ENCODE measurements around the gene CENPB. TPM values are rescaled to one million over a fixed set of nuclear protein-coding genes. Genes with fewer than 3 reads are reported as not detected.

CENPB gene
- total RNA-seq, 4 donors from 2014 or later: 57.0 to 81.4 (median 66.4) TPM

- peaks cover 79% of the 10 kb centered on the region for H3K4me1 ChIP-seq
- H3K27ac ChIP-seq: no peak overlapping the region
- no peaks in the 10 kb centered on the region for H3K27me3 ChIP-seq
- H3K9me3 ChIP-seq: no peaks in the 10 kb centered on the region
- H3K4me3 ChIP-seq: no peak overlapping the region
- TF ChIP-seq CTCF (IDR thresholded peaks at IDR 0.05): no peak
- no peak for TF ChIP-seq POLR2AphosphoS5 (IDR thresholded peaks at IDR 0.05)
- no peak for TF ChIP-seq POLR2A (IDR thresholded peaks at IDR 0.05)
- TF ChIP-seq EP300 (IDR thresholded peaks at IDR 0.05): no peak
- H3K36me3 ChIP-seq: peaks cover 40% of the 10 kb centered on the region
- DNase-seq (ENCODE audit: low spot score in 2 of 2): peak in 1 of 2 donors; percentile 63
- 79% methylated on average over 3 of the region's 3 CpGs for WGBS
Measured at GRCh38 chr20:3798908-3799248, 12.3 kb upstream of the CENPB start.

GRCh38 chr20:3798373-3798768 lies 11.8 kb upstream of the CENPB start:
- DNase-seq (ENCODE audit: low spot score in 2 of 2): peak in 1 of 2 donors; percentile 65
- no peak overlapping the region for H3K27ac ChIP-seq

GRCh38 chr20:3797592-3798372 lies 11.2 kb upstream of the CENPB start:
- Histone ChIP-seq H3K9me3 (no peaks in the 10 kb centered on the region), H3K27ac (peak overlapping the region; percentile 22), H3K27me3 (no peaks in the 10 kb centered on the region), H3K4me3 (peak overlapping the region; percentile 65), H3K36me3 (peaks cover 29% of the 10 kb centered on the region), H3K4me1 (peaks cover 72% of the 10 kb centered on the region)
- 39% methylated on average over 19 of the region's 19 CpGs for WGBS
- DNase-seq (ENCODE audit: low spot score in 2 of 2): peak in 1 of 2 donors; percentile 58
- TF ChIP-seq POLR2A (IDR thresholded peaks at IDR 0.05) (no peak), CTCF (IDR thresholded peaks at IDR 0.05) (no peak), POLR2AphosphoS5 (IDR thresholded peaks at IDR 0.05) (no peak), EP300 (IDR thresholded peaks at IDR 0.05) (no peak)

More at GRCh38 chr20:3798373-3798768, 11.8 kb upstream of the CENPB start:
- H3K27me3 ChIP-seq: no peaks in the 10 kb centered on the region
- 58% methylated on average over 5 of the region's 5 CpGs for WGBS
- H3K36me3 ChIP-seq: peaks cover 35% of the 10 kb centered on the region
- TF ChIP-seq EP300 (IDR thresholded peaks at IDR 0.05) (no peak), POLR2A (IDR thresholded peaks at IDR 0.05) (no peak), CTCF (IDR thresholded peaks at IDR 0.05) (no peak), POLR2AphosphoS5 (IDR thresholded peaks at IDR 0.05) (no peak)
- peaks cover 74% of the 10 kb centered on the region for H3K4me1 ChIP-seq
- no peaks in the 10 kb centered on the region for H3K9me3 ChIP-seq
- peak overlapping the region; percentile 65 for H3K4me3 ChIP-seq

GRCh38 chr20:3797226-3797545 lies 10.6 kb upstream of the CENPB start:
- DNase-seq (ENCODE audit: low spot score in 2 of 2): peak in 1 of 2 donors; percentile 58
- 55% methylated on average over 5 of the region's 5 CpGs for WGBS
- Histone ChIP-seq H3K4me1 (peaks cover 66% of the 10 kb centered on the region), H3K4me3 (peak overlapping the region; percentile 65), H3K36me3 (peaks cover 23% of the 10 kb centered on the region), H3K27ac (peak overlapping the region; percentile 22), H3K9me3 (no peaks in the 10 kb centered on the region), H3K27me3 (no peaks in the 10 kb centered on the region)
- TF ChIP-seq EP300 (IDR thresholded peaks at IDR 0.05): no peak
- TF ChIP-seq POLR2AphosphoS5 (IDR thresholded peaks at IDR 0.05): no peak
- no peak for TF ChIP-seq CTCF (IDR thresholded peaks at IDR 0.05)
- no peak for TF ChIP-seq POLR2A (IDR thresholded peaks at IDR 0.05)

- H3K4me1 ChIP-seq: peaks cover 63% of the 10 kb centered on the region
- 52% methylated on average over 4 of the region's 33 CpGs for WGBS
- H3K27ac ChIP-seq: peak overlapping the region; percentile 94
- H3K4me3 ChIP-seq: peak overlapping the region; percentile 65
- peaks cover 18% of the 10 kb centered on the region for H3K36me3 ChIP-seq
- TF ChIP-seq POLR2AphosphoS5 (IDR thresholded peaks at IDR 0.05): no peak
- TF ChIP-seq EP300 (IDR thresholded peaks at IDR 0.05): no peak
- no peak for TF ChIP-seq POLR2A (IDR thresholded peaks at IDR 0.05)
- TF ChIP-seq CTCF (IDR thresholded peaks at IDR 0.05): no peak
- no peaks in the 10 kb centered on the region for H3K9me3 ChIP-seq
- H3K27me3 ChIP-seq: no peaks in the 10 kb centered on the region
- DNase-seq (ENCODE audit: low spot score in 2 of 2): peak in 1 of 2 donors; percentile 71
Measured at GRCh38 chr20:3796477-3797225, 10.1 kb upstream of the CENPB start.
